Measurements from ENCODE around the gene PGRMC2. TPM values are rescaled to one million over a fixed set of nuclear protein-coding genes. Genes with fewer than 3 reads are reported as not detected.
"Not testable (repeated sequence)": the region's sequence is repeated elsewhere in the genome, so short reads cannot be mapped to it uniquely, and the experiment has no call there.

Gene PGRMC2
- total RNA-seq, 1 experiment from 2014 or later: 44.0 TPM

DNA sequence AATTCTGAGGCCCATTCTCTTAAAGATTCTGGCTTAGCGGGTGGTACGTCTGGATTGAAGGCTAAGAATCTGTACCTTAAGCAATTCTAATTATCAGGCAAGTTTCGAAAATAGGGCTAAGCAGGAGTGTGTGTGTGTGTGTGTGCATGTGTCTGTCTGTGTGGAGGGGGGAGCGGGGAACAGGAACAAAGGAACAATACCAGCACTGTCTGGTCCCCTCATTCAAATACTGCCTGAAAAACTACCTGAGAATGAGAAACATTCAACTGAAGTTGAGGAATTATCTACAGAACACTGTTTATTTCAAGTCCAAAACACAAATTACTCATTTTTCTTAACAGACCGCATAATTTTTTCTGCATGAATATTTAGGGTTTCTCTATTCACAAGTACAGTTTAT lies 18.6 kb downstream of the PGRMC2 start:
- DNase-seq (ENCODE audit: low spot score): no peak

DNA sequence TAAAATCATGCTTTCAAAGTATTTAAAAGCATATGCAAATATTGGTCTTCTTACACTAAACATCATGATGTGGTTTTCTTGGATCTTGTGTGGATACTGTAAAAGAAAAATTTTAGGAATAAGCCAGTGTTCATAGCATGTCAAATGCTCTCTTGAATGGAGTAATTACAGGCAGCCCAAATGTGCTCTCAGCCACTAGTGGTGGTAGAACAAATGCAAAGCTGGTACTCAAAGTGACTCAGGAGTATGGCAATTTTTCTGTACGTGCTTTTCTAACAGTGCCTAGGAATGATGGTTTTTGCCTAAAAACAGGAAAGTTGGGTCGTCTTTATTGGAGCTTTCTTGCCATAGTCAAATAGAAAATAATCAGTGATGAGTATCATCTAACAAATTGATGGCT lies 19.9 kb downstream of the PGRMC2 start:
- no peak for DNase-seq (ENCODE audit: low spot score)

DNA sequence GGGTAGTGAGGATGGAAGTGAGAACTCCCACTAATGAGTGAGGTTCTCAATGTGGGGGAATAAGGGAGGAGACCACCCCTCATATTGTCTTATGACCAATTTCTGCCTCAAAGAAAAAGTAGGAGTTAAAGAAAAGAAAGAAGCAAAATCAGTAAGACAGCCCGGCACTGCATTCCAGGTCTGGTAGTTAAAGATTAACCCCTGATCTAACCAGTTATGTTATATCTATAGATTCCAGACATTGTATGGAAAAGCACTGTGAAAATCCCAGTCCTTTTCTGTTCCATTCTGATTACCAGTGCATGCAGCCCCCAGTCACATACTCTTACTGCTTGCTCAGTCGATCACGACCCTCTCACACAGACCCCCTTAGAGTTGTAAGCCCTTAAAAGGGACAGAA lies 20.4 kb downstream of the PGRMC2 start:
- DNase-seq (ENCODE audit: low spot score): not testable (repeated sequence)

DNA sequence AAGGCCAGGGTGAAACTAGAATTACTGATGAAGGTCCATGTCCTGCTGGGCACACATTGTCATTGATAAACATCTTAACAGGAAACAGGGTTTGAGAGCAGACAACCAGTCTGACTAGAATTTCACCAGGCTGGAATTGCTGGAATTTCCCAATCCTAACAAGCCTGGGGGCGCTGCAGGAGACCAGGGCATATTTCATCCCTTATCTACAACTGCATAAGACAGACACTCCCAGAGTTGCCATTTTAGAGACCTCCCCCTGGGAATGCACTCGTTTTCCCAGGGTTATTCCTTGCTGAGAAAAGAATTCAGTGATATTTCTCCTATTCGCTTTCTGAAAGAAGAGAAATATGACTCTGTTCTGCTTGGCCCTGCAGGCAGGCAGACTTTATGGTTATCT lies 22.1 kb downstream of the PGRMC2 start:
- DNase-seq (ENCODE audit: low spot score): peak; percentile 46

DNA sequence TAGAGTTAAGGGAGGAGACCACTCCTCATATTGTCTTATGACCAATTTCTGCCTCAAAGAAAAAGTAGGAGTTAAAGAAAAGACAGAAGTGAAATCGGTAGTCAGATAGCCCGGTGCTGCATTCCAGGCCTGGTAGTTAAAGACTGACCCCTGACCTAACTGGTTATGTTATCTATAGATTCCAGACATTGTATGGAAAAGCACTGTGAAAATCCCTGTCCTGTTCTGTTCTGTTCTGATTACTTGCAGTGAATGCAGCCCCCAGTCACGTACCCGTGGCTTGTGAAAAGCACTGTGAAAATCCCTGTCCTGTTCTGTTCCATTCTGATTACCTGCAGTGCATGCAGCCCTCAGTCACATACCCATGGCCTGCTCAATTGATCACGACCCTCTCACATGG lies 27.7 kb downstream of the PGRMC2 start:
- DNase-seq (ENCODE audit: low spot score): not testable (repeated sequence)

DNA sequence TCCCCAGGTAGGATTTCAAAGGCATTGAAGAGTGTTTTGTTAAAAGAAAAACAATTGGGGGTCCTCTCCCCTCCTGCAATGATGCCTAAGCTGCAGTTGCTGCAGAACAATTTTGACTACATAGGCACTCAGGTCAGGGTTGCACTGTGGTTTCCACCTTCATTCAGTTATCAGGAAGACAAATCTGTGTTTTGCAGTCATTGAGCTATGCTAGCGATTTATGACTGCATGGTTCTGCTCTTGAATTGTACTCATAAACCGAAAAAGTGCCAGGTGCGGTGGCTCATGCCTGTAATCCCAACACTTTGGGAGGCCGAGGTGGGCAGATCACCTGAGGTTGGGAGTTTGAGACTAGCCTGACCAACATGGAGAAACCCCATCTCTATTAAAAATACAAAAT lies 29.4 kb downstream of the PGRMC2 start:
- DNase-seq (ENCODE audit: low spot score): not testable (repeated sequence)

DNA sequence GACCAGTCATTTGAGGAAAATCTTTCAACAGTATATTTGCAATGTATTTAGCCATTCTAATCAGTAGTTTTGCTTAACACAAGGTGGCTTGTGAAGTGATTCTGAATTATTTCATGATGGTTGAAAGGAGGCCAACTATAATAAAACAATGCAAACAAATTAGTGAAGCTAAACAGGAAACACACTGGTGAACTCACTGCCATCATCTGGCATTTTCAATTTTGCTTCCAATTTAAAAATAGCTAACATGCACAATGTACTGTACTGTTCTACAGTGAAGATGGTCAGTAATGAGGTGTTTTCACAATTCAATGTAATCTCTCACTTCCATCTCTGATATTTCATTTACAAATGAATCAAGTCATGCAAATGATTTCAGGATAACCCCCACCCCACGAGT lies 31.1 kb downstream of the PGRMC2 start:
- DNase-seq (ENCODE audit: low spot score): no peak

DNA sequence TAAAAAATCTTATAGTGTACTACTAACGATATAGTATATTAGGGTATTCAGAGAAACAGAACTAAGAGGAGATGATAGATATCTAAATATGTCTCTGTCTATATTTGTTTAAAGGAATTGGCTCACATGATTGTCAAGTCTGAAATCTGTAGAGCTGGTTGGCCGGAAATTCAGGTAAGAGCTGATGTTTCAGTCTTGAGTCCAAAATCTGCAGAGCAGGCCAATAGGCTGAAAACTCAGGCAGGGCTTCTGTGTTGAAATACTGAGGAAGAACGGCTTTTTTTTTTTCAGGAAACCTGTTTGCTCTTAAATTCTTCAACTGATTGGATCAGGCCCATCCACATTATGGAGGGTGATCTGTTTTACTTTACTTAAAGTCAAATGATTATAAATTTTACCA lies 31.7 kb downstream of the PGRMC2 start:
- DNase-seq (ENCODE audit: low spot score): no peak

DNA sequence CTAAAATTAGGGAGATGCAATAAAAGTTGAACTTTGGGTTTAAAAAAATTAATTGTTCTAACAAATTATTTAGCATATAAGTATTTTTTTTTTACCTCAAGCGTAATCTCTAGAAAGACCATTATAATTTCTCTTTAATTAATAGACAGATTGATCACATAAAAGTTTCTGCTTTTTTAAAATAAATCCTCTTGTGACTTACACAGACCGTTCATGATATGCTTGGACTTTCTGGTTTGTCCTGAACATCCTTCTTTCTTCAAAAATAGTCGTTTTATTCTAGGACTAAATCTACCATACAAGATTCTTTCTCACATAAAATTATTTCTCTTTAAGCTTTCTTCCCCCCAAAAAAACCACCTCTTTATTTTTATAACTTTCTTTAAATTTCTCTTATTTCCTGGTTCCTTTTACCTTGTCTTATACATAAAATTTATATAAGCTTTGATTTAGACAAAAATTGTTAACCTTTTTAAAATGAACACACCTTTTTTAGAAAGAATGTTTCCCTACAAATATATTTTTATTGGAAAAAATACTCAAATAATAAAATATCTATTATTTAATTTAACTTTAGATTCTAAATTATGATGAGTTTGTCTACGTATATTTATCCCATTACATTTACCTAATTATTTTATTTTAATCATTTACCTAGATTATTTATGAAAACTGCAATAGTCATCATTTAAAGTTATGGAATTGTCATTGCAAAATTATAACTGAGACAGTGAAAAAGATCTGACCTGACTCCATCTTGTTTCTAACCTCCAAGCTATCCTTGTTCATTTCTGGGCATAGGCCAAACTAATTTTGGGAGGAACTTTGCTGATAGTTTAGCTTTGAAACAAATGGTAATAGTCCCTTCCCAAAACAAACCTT lies 37.6 kb downstream of the PGRMC2 start:
- no peak for DNase-seq (ENCODE audit: low spot score)

DNA sequence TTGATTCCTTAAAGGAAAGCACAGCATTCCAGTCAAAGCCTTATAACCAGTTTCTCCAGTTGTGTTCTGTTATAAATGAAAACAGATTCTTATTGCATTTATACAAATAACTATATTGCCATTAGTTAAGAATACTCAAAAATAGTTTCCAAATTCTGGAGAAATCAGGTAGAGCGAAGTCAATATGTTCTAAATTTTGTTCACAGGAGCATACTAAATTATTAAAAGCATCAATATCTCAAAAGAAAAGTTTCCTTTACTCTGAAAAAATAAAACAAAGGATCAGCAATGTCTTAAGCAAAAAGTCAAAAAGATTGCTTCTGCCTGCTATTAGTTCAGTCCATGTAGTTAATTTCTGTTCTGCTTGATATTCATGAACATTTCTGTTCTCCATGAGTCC lies 39.7 kb downstream of the PGRMC2 start:
- DNase-seq (ENCODE audit: low spot score): no peak

DNA sequence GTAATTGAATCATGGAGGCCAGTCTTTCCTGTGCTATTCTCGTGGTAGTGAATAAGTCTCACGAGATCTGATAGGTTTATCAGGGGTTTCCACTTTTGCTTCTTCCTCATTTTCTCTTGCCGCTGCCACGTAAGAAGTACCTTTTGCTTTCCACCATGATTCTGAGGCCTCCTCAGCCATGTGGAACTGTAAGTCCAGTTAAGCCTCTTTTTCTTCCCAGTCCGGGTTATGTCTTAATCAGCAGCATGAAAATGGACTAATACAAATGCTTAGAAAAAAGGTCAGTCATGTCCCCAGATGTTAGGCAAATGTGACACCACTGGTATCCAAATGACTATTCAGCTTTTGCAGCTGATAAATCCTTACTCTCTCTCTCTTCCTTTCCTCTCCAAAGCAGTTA lies 42.2 kb downstream of the PGRMC2 start:
- DNase-seq (ENCODE audit: low spot score): not testable (repeated sequence)

DNA sequence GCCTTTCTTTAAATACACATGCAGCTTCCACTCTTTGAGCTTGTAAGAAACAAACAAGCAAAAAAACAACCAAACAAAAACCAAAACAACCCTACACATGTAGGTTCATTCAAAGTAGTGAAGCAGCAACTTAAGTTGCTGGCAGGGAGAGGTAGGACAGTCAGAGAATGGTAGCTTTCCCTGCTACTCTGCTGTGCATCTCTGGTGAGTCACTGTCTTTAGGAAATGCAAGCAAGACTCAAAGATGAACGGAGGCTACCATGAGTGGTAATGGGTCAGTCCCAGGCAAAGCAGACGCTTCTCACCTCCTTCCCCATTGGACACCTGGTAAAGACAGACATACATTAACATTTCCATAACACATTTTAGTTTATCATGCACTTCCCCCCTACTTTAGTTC lies 43.2 kb downstream of the PGRMC2 start:
- DNase-seq (ENCODE audit: low spot score): no peak

DNA sequence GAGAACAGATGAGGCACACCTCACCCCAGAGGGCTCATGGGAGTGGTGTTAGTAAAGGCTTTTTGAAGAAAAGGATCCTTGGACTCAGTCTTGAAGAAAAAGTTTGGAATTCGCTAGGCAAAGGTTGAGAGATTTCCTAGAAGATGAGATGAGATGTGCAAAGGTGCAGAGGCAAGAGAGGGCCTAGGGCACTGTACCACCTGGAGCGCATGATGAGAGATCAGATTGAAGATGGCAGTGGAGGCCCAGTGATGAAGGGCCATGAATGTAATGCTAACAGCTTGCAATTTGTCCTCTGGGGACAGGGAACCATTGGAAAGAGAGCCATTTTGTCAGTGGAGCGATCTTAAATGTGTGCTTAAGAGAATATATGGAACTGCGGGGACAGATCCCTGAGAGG lies 45.0 kb downstream of the PGRMC2 start:
- DNase-seq (ENCODE audit: low spot score): no peak

DNA sequence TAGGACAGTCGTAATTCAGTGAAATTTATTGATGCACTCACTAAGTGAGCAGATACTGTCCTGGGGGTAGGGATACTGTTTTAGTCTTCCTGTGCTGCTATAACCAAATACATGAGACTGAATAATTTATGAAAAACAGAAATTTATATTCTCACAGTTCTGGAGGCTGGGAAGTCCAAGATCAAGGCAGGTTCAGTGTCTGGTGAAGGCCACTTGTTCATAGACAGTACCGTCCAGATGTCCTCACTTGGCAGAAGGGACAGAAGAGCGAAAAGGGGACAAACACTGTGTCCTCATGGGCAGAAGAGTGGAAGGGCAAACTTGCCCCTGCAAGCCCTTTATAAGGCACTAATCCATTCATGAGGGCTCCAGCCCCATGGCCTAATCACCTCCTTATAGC lies 45.6 kb downstream of the PGRMC2 start:
- DNase-seq (ENCODE audit: low spot score): no peak

DNA sequence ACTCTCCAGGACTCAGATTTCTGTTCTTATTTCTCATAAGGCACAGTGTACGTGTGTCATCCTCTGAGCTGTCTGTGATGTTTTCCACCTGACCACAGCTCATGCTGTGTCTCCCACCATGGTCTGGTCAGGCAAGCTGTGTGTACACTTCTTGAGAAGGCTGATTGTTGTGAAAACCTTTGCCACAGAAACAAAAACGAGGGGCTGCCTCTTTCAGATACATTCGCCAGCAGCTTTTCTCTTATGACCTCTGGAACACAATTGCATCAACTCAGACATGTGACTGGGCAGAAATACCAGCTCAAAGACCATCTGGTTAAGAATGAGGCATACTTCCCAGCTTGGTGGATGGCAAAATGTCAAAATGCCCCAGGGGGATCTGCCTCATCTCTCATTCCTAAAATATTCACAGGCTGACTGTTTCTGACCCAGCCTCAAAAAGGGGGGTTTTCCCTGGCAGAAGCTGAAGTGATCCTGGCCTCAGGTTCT lies 46.1 kb downstream of the PGRMC2 start:
- DNase-seq (ENCODE audit: low spot score): peak; percentile 96

DNA sequence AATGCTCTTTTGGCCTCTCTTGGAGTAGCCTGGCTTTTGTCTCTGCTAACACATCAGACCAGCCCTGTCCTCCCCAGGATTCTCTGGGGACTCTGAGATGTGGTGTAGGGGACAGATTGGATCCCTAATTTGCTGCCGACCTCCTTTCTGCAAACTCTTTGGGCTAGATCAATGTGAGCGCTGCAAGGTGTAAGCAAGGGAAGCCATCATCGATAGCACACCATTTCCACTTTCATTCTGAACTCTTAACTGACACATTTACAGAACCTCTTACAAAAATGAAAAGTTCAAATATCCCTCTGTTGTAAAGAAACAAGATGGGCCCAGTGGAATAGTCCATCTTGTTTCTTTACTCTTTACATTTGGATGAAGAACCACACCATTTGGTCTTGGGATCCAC lies 46.6 kb downstream of the PGRMC2 start:
- DNase-seq (ENCODE audit: low spot score): no peak

DNA sequence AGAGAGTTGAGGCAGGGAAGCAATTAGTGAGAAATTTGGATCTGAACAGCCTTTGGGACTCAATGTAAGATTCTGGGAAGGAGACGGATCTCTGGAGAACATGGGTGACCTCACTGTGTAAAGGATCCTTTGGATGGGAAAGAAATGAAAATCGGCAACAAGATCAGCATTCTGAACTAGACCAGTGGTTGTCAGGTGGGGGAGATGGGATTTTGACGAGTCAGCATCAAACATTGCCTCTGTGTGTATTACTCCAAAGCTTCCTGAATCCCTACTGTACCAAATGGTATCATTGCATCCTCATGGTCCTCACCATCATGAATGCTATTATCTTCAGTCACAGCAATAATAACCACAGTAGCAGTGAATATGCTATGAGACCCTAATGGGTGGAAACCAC lies 52.8 kb downstream of the PGRMC2 start:
- no peak for DNase-seq (ENCODE audit: low spot score)

DNA sequence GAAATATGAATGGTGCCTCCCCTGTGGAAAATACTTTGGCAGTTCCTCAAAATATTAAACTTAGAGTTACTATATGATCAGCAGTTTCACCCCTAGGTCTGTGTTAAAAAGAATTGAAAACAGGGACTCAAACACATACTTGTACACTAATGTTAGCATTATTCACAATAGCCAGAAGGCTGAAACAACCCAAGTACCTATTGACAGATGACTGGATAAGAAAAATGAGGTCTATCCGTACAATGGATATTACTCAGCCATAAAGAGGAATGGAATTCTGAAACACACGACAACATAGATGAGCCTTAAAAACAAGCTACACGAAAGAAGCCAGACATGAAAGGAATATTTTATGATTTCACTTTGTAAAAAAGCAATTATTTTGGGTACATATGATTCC lies 54.9 kb downstream of the PGRMC2 start:
- DNase-seq (ENCODE audit: low spot score): no peak

DNA sequence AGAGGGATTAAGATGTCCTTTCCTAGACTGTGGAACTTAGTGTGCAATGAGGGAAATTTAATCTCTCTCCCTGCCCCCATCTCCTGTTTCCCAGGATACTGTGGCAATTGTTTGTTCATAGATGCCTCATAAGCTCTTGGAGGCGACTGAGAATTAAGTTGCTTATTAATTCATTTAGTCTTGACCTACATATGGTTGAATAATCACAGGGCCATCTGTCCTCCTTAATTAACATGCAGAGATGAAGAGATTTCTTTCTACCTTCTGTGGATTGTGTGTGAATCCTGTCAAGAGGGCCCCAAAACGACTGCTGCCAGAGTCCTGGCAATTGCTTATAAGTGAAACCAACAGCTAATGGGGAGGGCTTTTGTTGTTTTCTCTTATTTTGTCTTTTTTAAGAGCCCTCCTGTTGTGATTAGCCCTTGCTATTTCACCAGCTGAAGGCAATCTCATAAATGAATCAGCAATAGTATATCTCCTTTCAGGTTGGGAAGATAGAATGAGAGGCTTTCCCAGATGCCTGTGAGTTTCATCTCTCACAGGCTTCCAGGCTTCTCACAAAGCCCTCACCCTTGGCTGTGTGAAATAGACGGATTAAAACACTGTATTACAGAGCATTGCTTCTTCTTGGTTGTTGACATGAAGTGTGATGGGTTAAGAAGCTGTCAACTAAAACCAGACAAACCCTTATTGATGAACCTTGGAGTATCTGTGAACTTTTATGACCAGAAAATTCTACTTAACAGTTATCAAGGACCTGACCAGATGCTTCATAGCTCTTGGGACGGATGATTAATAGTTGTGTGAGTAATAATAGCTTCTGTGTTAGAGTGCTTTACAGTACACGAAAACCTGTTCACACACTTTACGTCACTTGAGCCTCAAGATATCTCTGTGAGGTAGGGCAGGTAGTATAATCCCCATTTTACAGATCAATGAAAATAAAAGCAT lies 58.5 kb downstream of the PGRMC2 start:
- DNase-seq (ENCODE audit: low spot score): no peak

DNA sequence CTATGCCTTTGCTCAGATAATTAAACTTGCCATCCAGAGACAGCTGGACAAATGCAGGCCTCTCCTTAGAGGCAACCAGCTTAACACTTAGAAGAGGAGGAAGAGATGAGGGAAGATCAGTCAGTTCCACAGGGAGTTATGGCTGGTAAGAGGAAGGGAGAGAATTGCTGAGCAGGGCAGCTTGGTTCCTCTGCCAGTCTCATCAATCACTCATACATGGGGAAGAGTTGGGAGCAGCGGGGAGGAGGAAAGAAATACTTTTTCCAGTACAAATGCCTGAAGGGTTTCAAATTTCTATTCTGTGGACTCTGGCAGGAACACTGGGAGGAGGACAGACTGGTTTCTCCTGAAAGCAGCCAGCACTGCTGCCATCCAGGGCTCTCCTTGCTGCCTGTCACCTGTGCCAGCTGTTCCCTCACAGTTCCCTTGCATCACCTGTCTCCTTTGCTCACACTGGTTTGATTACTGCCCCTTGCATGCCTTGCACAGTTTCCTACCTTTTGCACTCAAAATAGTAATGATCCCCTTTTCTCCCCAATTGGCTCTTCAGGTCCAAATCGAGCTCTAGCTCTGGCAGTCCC lies 59.5 kb downstream of the PGRMC2 start:
- DNase-seq (ENCODE audit: low spot score): no peak

DNA sequence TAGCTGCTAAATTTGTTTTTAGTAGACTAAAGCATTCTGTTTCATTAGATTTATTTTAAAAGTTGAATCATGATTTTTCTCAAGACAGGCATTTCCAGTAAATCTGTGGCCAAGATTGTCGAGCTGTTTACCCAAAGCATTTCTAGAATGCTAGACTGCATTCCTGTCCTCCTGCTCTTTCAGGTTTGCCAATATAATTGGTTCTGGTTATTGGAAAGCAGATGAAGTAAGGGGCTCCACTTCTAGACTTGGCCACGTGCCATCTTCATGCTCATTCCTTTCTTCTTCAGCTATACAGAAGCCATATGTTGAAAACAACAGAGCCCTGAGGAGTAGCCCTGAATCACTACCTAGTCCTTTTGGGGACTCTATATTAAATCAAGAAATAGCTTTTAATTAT lies 62.5 kb downstream of the PGRMC2 start:
- no peak for DNase-seq (ENCODE audit: low spot score)

DNA sequence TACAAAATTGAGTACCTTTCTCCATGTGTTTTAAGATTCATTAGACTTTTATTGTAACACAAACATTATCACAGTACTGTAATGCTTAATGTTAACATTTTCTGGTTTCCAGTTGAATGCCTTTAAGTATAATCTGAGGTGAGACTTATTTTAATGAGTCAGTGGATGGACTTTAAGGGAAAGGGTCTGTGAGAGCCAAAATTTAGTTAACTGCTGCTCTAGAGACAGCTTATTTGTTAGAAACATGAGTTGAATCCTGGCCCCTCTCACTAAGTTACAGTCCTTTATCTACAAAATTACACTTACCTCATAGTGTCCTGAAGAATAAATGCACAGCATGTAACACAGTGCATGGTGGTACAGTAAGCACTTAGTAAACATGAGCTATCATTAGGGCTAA lies 66.0 kb downstream of the PGRMC2 start:
- no peak for DNase-seq (ENCODE audit: low spot score)

Measured in A172 (cell line).